Spleen (tissue), 11 donors: ENCODE measurements around the gene ZKSCAN4. TPM values are rescaled to one million over a fixed set of nuclear protein-coding genes. Genes with fewer than 3 reads are reported as not detected.

Experiments used
- DNase-seq: peaks from one replicate; pipeline ENCODE4 v3.0.0-alpha.2; 2020
- H3K27ac ChIP-seq, 8 donors: fragments of 200-600 bp; sonication (generic) in 7 of 8; 1 replicate in 4 of 8; 2 replicates in 4 of 8; pipeline versions ENCODE4 v1.5.0 to v1.8.0; 2016 to 2021; ENCODE audit warnings: inconsistent platforms in 4 of 8, mild to moderate bottlenecking in 4 of 8, moderate library complexity in 1 of 8
- H3K27me3 ChIP-seq, 7 donors: fragments of 200-600 bp; sonication (generic) in 6 of 7; replicated peaks in 1 of 7; 1 replicate in 4 of 7; 2 replicates in 3 of 7; pipeline versions ENCODE4 v1.5.0 to v1.8.0; 2016 to 2021; ENCODE audit warnings: inconsistent platforms in 3 of 7, mild to moderate bottlenecking in 1 of 7
- H3K36me3 ChIP-seq, 6 donors: fragments of 200-600 bp; sonication (generic) in 5 of 6; 1 replicate in 4 of 6; 2 replicates in 2 of 6; pipeline versions ENCODE4 v1.5.0 to v1.8.0; 2016 to 2021; ENCODE audit warnings: inconsistent platforms in 2 of 6
- H3K4me1 ChIP-seq, 6 donors: fragments of 200-600 bp; sonication (generic) in 5 of 6; 1 replicate in 3 of 6; 2 replicates in 3 of 6; pipeline versions ENCODE4 v1.5.0 to v1.8.0; 2016 to 2021; ENCODE audit warnings: inconsistent platforms in 3 of 6
- H3K4me3 ChIP-seq, 8 donors: fragments of 200-600 bp; sonication (generic) in 7 of 8; 1 replicate in 4 of 8; 2 replicates in 4 of 8; pipeline versions ENCODE4 v1.5.0 to v1.8.0; 2016 to 2021; ENCODE audit warnings: inconsistent platforms in 4 of 8, mild to moderate bottlenecking in 4 of 8, moderate library complexity in 2 of 8
- H3K9me3 ChIP-seq, 8 donors: fragments of 200-600 bp; sonication (generic) in 7 of 8; 1 replicate in 4 of 8; 2 replicates in 4 of 8; pipeline versions ENCODE4 v1.5.0 to v1.8.0; 2016 to 2021; ENCODE audit warnings: inconsistent platforms in 4 of 8
- POLR2A ChIP-seq, 3 donors: fragments of 450-650 bp; IDR thresholded peaks; one replicate each; pipeline ENCODE4 v1.5.1; 2017; ENCODE audit warnings: antibody characterized with exemption in 3 of 3, mild to moderate bottlenecking in 1 of 3
- POLR2AphosphoS5 ChIP-seq, 3 donors: sonication (generic); formaldehyde crosslinking; IDR thresholded peaks; one replicate each; pipeline ENCODE4 v1.5.1; 2017; ENCODE audit warnings: antibody characterized with exemption in 3 of 3
- WGBS, 5 donors: extraction: QIAGEN DNeasy Blood & Tissue Kit in 3 of 5; methylation state at CpG; one replicate each; pipeline versions ENCODE4 v1.1.5 to v1.1.7; 2013 to 2018; 5-methylcytosine and 5-hydroxymethylcytosine counted together
- intact Hi-C: fragments of 100-400 bp; cut with DNase I; formaldehyde crosslinking; loops from one replicate; pipeline ENCODE4 v1.15.0; 2023; ENCODE audit warnings: low total_unique reads
- polyA plus RNA-seq, 3 donors: library from polyadenylated mRNA; stranded (reverse); fragments of 200-250 nt; gene quantifications; one replicate each; pipeline ENCODE4 v1.2.1, GENCODE V29; 2013
- total RNA-seq, 7 donors: library from RNA; depleted of rRNA in 3 of 7; stranded (reverse); fragments of >200 nt in 3 of 7; fragmentation: NEBNext Ultra II Directional in 4 of 7; extraction: Animal tissue kit (Norgen Biotek cat#: 25700) in 4 of 7; gene quantifications; one replicate each; pipeline versions ENCODE4 v1.1.0 to v1.2.1, GENCODE V29; 2016 to 2021
- TF ChIP-seq, protein P1 (sequence below), 11 experiments: fragments of 200-600 bp in 7 of 11; fragments of 450-650 bp in 4 of 11; sonication (generic) in 4 of 11; IDR thresholded peaks in 8 of 11; conservative IDR thresholded peaks in 3 of 11; 1 replicate in 7 of 11; 2 replicates in 4 of 11; pipeline versions ENCODE4 v1.4.0 to v1.8.0; 2016 to 2021; ENCODE audit warnings: antibody characterized with exemption in 11 of 11, inconsistent platforms in 4 of 11, mild to moderate bottlenecking in 1 of 11
- donor health status: healthy with polysubstance abuse.
- donor health status: DM: no; HTN: no; CAD: no; lungs with moderate emphysema.
- donor health status: DM: no; HTN: no; CAD: no.
- donor health status: Bipolar disorder and iron deficiency.
- donor health status: healthy.
- donor health status: DM: no; HTN: no; CAD: no.
- donor health status: DM: yes; HTN: yes; CAD: no.

Gene ZKSCAN4
- total and polyA plus RNA-seq, 10 donors: 5.2 to 13.7 (median 11.0) TPM

DNA sequence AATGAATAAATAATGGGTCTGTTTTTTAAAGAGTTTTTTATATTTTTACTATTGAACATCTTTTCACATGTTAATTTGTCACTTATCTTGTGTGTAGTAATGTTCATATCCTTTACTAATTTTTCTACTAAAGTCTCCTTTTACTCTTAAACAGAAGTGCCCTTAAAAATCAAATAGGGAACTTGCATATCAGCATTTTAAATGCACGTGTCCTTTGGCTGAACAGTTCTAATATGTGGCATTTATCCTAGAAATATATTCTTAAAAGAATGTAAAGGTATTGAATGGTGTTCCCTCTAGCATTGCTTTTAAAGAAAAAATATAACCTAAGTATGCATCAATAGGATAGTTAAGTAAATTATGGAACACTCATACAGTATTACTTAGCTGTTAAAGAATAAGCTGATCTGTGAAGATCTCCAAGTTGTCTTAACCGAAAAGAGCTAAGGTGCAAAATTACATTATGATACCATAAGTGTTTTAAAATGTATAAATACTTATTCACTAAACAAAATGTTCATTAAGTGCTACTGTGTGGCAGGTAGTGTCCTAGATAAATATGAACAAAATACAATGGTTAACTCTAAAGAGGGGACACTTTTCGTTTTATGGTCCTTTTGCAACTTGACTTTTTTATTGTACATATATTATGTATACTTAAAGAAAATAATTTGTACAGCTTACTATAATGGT is 28.7 kb upstream of the ZKSCAN4 start:
- Histone ChIP-seq H3K27ac (peak overlapping the region in 3 of 8 donors; percentile 32 to 62 (median 61)), H3K4me3 (peak overlapping the region; percentile 43 to 71 (median 54)), H3K9me3 (peaks cover 0 to 6% (median 0%) of the 10 kb centered on the region in 8 donors), H3K27me3 (peaks cover 0 to 19% (median 0%) of the 10 kb centered on the region in 7 donors), H3K36me3 (peaks cover 2 to 45% (median 20%) of the 10 kb centered on the region in 6 donors), H3K4me1 (peaks cover 0 to 25% (median 17%) of the 10 kb centered on the region in 6 donors)
- TF ChIP-seq POLR2AphosphoS5 (IDR thresholded peaks at IDR 0.05) (no peak), POLR2A (IDR thresholded peaks at IDR 0.05) (no peak)
- TF ChIP-seq, protein P1, sequence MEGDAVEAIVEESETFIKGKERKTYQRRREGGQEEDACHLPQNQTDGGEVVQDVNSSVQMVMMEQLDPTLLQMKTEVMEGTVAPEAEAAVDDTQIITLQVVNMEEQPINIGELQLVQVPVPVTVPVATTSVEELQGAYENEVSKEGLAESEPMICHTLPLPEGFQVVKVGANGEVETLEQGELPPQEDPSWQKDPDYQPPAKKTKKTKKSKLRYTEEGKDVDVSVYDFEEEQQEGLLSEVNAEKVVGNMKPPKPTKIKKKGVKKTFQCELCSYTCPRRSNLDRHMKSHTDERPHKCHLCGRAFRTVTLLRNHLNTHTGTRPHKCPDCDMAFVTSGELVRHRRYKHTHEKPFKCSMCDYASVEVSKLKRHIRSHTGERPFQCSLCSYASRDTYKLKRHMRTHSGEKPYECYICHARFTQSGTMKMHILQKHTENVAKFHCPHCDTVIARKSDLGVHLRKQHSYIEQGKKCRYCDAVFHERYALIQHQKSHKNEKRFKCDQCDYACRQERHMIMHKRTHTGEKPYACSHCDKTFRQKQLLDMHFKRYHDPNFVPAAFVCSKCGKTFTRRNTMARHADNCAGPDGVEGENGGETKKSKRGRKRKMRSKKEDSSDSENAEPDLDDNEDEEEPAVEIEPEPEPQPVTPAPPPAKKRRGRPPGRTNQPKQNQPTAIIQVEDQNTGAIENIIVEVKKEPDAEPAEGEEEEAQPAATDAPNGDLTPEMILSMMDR (IDR thresholded peaks at IDR 0.05 in 8 of 11, conservative IDR thresholded peaks at IDR 0.05 in 3 of 11): no peak
- no peak for DNase-seq
- WGBS, 5 donors: 40 to 49% (median 44%) methylated on average over 3 of the region's 3 CpGs
- intact Hi-C loops: no loop called here

DNA sequence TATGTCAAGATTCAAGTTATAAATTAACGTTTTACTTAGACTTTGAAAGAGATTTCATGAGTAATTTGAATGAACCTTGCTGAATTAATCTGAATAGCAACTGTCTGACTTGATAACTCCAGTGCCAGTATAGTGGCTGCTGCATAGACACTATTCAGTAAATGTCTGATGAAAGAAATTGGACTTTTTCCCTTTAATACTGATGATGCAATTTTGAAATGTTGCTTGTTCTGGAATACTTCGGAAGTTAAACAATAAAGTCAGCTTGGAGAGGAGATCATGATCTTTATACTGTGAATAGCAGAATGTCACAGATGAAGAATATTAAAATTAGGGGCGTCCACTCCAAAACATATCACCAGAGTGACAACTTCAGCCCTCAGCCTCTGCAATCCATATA is 25.7 kb upstream of the ZKSCAN4 start:
- Histone ChIP-seq H3K36me3 (peaks cover 2 to 53% (median 38%) of the 10 kb centered on the region in 6 donors), H3K27me3 (peaks cover 0 to 19% (median 0%) of the 10 kb centered on the region in 7 donors), H3K4me3 (no peak overlapping the region), H3K9me3 (no peaks in the 10 kb centered on the region), H3K27ac (no peak overlapping the region), H3K4me1 (peaks cover 0 to 40% (median 21%) of the 10 kb centered on the region in 6 donors)
- no peak for DNase-seq
- intact Hi-C loops: no loop called here
- 79 to 90% (median 86%) methylated on average over 3 of the region's 3 CpGs for WGBS, 5 donors
- TF ChIP-seq POLR2A (IDR thresholded peaks at IDR 0.05) (no peak), POLR2AphosphoS5 (IDR thresholded peaks at IDR 0.05) (no peak)
- TF ChIP-seq, protein P1 (IDR thresholded peaks at IDR 0.05 in 8 of 11, conservative IDR thresholded peaks at IDR 0.05 in 3 of 11): no peak

DNA sequence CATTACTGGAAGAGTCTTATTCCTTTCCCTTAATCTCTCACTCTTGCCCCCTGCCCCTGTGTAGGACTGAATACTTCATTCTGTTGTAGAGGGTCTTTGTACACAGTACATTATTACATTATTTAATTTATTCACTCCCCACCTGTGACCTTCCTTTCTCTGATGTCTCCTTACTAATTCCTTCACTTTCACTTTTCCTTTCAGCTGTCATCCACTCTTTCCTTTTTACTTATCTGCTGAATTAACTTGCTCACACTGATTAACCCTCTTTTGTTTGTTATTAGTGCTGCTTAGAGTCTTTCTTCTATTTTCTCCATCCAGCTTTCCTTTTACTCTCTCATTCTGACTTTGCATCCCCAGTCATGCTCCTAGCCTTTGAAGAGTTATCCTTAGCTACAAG is 22.8 kb upstream of the ZKSCAN4 start:
- TF ChIP-seq POLR2AphosphoS5 (IDR thresholded peaks at IDR 0.05): no peak
- no peak for TF ChIP-seq POLR2A (IDR thresholded peaks at IDR 0.05)
- H3K4me3 ChIP-seq: no peak overlapping the region
- peak overlapping the region in 3 of 8 donors; percentile 23 to 36 (median 25) for H3K27ac ChIP-seq
- intact Hi-C loops: no loop called here
- H3K27me3 ChIP-seq: no peaks in the 10 kb centered on the region
- peaks cover 2 to 69% (median 49%) of the 10 kb centered on the region in 6 donors for H3K36me3 ChIP-seq
- H3K4me1 ChIP-seq: peaks cover 0 to 21% (median 4%) of the 10 kb centered on the region in 6 donors
- no peaks in the 10 kb centered on the region for H3K9me3 ChIP-seq
- DNase-seq: no peak

DNA sequence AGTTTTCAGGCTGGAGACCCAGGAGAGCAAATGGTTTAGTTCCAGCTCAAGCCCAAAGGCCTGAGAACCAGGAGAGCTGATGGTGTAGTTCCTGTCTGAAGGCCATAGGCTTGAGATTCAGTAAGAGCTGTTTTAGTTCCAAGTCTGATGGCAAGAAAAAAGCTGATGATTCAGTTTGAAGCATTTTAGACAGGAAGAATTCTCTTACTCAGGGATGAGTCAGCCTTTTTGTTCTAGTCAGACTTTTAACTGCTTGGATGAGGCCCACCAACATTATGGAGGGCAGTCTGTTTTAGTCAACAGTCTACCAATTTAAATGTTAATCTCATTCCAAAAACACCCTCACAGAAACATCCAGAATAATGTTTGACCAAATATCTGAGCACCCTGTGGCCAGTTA is 17.4 kb upstream of the ZKSCAN4 start:
- no peak for DNase-seq
- Histone ChIP-seq H3K27me3 (no peaks in the 10 kb centered on the region), H3K4me1 (peaks cover 11 to 51% (median 30%) of the 10 kb centered on the region in 6 donors), H3K27ac (peak overlapping the region in 2 of 8 donors; percentile 0 to 15), H3K36me3 (peaks cover 0 to 33% (median 25%) of the 10 kb centered on the region in 6 donors), H3K4me3 (no peak overlapping the region), H3K9me3 (no peaks in the 10 kb centered on the region)
- intact Hi-C loops: no loop called here
- TF ChIP-seq POLR2A (IDR thresholded peaks at IDR 0.05) (no peak), POLR2AphosphoS5 (IDR thresholded peaks at IDR 0.05) (no peak)
- TF ChIP-seq, protein P1 (IDR thresholded peaks at IDR 0.05 in 8 of 11, conservative IDR thresholded peaks at IDR 0.05 in 3 of 11): no peak
